G401 (cell line): Measurements from ENCODE around the gene CTNNBL1. TPM values are rescaled to one million over a fixed set of nuclear protein-coding genes. Genes with fewer than 3 reads are reported as not detected.

ENCODE experiments used
- DNase-seq: peaks from one replicate; pipeline ENCODE4 v3.0.0-alpha.2; 2015; ENCODE audit warnings: low spot score
- in situ Hi-C: cut with HindIII; loops from 2 replicates; pipeline ENCODE4 v1.10.0; 2016; ENCODE audit warnings: low sequenced_read_pairs, mixed read lengths
- total RNA-seq: library from RNA; depleted of rRNA; stranded (reverse); fragments of >200 nt; shearing (Covaris generic); gene quantifications from 2 replicates; pipeline ENCODE4 v1.2.3, GENCODE V29; 2014

CTNNBL1 gene
- total RNA-seq, 1 experiment from 2014 or later, result 119 TPM

- no peak for DNase-seq
- in situ Hi-C loops, result no loop called here
These were observed 108.1 kb downstream of the CTNNBL1 start for GRCh38 chr20:37801921-37802320.

GRCh38 chr20:37803438-37804307 lies 109.8 kb downstream of the CTNNBL1 start:
- in situ Hi-C loops, result no loop called here
- DNase-seq, result no peak

DNA sequence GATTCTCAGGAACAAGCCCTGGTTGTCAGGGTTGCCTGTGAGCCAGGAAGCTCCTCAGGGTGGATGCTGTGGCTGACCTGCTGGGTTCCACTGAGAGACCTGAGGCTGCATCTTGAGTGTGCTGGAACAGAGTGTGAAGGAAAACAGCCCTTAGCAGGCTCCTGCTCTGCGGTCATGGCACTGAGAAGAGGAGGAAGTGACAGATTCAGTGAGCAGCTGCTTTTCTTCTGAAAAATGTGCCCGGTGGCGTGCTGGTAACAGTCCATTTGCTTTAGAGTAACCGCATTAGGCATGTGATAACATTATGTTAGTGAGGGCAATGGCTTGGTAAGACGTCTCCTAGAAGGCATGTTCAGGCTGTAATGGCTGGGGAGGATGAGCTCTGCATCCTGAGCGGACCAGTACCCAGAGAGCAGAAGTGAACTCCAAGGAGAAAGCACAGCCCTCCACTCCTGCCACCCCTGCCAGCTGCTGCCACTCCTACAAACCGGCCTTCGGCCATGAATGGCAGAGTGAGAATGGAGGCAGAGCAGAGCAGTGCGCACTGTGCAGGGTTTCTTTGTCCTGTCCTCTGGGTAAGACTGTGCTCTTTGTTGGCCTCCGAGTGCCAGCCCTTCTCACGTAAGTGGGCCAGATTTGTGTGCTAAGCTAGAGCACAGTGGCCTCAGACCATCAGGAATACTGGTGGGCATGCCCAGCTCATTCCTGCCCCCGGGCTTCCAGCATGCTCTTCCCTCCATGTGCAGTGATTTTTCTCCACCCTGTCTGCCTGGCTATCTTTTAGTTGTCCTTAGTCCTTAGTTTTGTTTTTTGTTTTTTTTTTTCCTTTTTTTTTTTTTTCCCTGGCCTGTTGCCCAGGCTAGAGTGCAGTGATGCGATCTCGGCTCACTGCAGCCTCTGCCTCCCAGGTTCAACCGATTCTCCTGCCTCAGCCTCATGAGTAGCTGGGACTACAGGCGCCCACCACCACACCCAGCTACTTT lies 111.0 kb downstream of the CTNNBL1 start:
- in situ Hi-C loops, result no loop called here
- no peak for DNase-seq

- DNase-seq, result no peak
- in situ Hi-C loops, result no loop called here
These were observed 113.8 kb downstream of the CTNNBL1 start for GRCh38 chr20:37807471-37808232.

GRCh38 chr20:37808233-37809070 lies 114.6 kb downstream of the CTNNBL1 start:
- in situ Hi-C loops, result no loop called here
- DNase-seq, result no peak

- in situ Hi-C loops, result no loop called here
- no peak for DNase-seq
These were observed 116.2 kb downstream of the CTNNBL1 start for GRCh38 chr20:37810027-37810426.

DNA sequence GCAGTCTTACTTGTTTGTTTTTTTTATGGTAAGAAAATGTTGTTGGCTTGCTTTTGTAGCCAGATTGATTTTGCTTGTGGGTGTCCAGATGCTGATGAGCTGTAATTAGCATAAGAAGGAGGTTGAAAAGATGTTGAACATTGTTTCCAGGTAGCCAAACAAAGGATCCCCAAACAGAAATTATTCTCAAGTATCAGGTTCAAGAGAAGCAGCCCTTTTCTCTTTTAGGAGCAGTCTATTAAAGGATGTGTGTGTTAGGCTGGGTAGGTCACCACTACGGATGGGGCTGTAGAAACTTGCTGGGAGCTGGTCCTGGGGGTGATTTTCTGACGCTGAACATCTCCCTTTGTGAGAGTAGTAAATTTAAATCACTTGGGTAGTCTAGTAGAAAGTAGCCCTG lies 122.2 kb downstream of the CTNNBL1 start:
- in situ Hi-C loops, result no loop called here
- no peak for DNase-seq

DNA sequence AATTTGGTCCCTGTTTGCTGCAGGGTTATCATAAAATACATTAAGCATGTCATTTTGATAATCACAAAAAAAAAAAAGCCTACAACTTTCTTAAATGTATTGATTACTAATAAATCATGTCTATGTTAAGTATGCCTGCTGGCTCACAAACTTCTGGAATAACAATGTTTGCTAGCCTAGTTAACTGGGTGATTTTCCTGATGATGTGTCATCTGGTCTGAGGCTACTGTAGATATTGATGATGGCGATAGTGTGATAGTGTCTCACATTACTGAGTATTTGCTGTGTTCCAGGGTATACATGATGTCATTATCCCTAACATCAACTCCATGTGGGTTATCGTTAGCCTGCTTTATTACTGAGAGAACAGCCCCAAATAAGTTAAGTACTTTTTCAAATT lies 122.9 kb downstream of the CTNNBL1 start:
- in situ Hi-C loops, result no loop called here
- DNase-seq, result no peak

- DNase-seq, result no peak
- in situ Hi-C loops, result no loop called here
These were observed 127.9 kb downstream of the CTNNBL1 start for GRCh38 chr20:37821696-37822095.

GRCh38 chr20:37822141-37822601 lies 128.3 kb downstream of the CTNNBL1 start:
- in situ Hi-C loops, result no loop called here
- no peak for DNase-seq

DNA sequence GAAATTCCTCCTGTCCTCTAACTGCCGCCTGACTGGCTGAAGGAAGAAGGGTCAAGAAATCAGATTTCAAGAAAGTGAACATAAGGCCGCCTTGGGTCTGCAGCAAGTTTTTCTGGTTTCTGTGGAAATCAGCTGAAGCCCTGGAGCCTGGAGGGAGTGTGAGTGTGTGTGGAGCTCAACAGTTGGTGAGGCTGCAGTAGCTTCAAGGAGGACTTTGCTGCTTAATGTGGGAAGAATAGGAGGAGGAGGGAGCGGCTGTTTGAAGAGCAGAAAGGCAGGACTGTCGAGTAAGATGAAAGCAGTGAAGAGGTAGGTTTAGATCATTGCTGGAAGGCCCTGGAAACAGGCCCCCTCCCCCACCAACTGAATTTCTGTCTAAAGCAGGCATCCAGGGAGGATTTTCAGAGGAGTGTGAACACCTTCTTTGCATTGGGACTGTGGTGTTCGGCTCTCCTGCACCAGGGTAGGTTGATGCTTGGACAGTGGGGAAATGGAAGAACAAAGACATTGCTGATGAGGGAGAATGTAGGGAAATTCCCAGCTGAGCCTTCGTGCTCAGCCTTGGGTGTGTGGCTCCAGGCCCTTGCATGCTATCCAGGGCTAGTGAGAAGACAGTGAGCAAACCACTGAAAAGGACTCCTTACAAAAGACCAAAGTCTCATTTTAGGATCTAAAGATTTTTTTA lies 129.6 kb downstream of the CTNNBL1 start:
- no peak for DNase-seq
- in situ Hi-C loops, result no loop called here

- DNase-seq, result no peak
- in situ Hi-C loops, result no loop called here
These were observed 133.8 kb downstream of the CTNNBL1 start for GRCh38 chr20:37827605-37828004.

DNA sequence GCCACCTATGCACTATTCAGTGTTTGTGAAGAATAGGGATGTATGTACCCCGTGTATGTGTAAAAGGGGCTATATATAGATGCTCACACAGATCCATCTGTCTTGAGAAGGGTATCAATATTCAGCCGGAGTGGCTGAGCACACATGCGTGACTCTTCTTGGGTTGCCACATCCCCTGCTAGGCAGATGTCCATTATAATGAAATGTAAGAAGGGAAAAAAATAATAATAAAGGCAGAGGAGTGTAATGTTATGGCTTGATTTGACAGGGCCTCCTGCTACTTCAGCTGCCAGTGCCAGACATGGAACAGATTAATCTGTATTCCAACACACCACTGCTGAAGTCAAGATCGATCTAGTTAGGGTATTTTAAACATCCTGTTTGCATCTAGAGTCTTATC lies 134.9 kb downstream of the CTNNBL1 start:
- in situ Hi-C loops, result no loop called here
- DNase-seq, result no peak

GRCh38 chr20:37829128-37829527 lies 135.3 kb downstream of the CTNNBL1 start:
- no peak for DNase-seq
- in situ Hi-C loops, result no loop called here

GRCh38 chr20:37833221-37833896 lies 139.5 kb downstream of the CTNNBL1 start:
- in situ Hi-C loops, result no loop called here
- DNase-seq, result peak; percentile 81

GRCh38 chr20:37836926-37837325 lies 143.1 kb downstream of the CTNNBL1 start:
- in situ Hi-C loops, result no loop called here
- DNase-seq, result no peak

DNA sequence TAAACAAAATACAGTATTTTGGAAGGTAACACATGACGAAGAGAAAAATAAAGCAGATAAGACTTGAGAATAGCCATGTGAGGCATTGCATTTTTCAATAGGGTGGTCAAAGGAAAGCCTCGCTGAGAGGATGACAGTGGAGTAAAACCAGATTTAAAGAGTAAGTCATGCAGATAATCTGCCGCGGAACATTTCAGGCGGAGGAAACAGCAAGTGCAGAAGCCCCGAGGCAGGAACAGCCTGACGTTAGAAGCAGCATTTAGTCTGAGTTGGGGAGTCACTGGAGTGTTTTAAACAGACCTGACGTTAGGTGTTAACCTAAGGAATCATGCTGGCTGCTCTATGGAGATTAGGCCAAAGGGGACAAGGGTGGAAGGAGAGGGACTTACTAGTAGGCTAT lies 144.1 kb downstream of the CTNNBL1 start:
- DNase-seq, result no peak
- in situ Hi-C loops, result no loop called here
